C4-2B (cell line): ENCODE measurements around the gene PTPRD.

Experiments used
- H3K27ac ChIP-seq: fragments of 450-650 bp; 2 replicates; pipeline ENCODE4 v1.5.1; 2017
- ZFX ChIP-seq: fragments of 450-650 bp; IDR thresholded peaks from 2 replicates; pipeline ENCODE4 v1.6.1; 2017
- TF ChIP-seq, protein P1 (sequence below): fragments of 450-650 bp; conservative IDR thresholded peaks from 2 replicates; pipeline ENCODE4 v1.5.1; 2017; ENCODE audit warnings: mild to moderate bottlenecking

The PTPRD gene

DNA sequence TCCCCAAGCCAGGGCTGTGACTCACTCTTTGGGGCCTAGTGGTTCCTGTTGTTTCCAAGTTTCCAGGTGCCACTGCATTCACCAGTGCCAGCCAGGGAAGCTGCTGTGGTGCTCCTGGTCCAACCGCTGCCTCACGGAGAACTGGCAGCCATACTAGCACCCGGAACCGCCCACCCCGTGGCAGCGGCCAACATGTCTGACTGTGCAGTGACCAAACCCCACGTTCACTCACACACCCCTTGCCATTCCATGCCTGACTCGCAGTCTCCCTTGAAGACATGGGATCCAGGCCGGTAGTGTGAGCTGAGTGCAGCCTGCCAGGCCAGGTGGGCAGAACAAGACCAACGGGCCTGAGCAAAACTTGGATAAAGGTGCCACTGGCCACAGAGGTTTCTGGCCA lies 1968.2 kb downstream of the PTPRD start:
- no peak overlapping the region for H3K27ac ChIP-seq
- TF ChIP-seq, protein P1, sequence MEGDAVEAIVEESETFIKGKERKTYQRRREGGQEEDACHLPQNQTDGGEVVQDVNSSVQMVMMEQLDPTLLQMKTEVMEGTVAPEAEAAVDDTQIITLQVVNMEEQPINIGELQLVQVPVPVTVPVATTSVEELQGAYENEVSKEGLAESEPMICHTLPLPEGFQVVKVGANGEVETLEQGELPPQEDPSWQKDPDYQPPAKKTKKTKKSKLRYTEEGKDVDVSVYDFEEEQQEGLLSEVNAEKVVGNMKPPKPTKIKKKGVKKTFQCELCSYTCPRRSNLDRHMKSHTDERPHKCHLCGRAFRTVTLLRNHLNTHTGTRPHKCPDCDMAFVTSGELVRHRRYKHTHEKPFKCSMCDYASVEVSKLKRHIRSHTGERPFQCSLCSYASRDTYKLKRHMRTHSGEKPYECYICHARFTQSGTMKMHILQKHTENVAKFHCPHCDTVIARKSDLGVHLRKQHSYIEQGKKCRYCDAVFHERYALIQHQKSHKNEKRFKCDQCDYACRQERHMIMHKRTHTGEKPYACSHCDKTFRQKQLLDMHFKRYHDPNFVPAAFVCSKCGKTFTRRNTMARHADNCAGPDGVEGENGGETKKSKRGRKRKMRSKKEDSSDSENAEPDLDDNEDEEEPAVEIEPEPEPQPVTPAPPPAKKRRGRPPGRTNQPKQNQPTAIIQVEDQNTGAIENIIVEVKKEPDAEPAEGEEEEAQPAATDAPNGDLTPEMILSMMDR = no peak
- no peak for TF ChIP-seq ZFX

DNA sequence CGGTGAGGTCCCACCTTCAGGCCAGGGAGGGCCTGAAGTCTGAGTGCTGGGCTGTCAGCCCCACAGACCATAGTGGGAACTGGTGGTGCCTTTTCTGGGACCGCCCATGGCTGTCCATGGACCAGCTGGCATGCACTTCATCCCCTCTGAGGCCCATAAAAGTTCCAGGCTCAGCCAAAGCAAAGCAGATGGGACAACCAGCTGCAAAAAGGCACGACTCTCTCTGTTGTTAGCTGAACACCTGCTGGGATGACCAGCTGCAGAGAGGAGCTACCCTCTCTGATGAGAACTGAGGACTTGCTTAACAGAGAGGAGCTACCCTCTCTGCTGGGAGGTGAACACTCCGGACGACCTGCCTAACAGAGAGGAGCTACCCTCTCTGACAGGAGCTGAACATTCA lies 1968.9 kb downstream of the PTPRD start:
- TF ChIP-seq, protein P1 = no peak
- no peak for TF ChIP-seq ZFX
- H3K27ac ChIP-seq = no peak overlapping the region

DNA sequence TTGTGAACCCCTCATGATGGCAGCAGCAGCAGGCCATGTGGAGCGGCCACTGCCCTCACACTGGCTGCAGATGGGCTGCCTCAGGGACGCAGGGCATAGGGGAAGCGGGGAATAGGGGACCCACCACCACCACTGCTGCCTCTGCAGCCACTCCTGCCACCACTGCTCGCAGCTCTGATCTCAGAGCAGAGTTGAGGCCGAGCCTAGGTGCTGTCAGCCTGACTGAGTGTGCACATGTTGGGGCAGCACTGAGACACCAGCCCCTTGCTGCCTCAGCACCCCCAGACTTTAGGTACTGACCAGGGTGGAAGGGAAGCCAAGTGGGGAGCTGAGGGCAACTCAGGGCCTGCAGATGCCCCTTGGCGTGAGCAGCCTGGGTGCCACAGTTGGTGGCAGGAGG lies 1969.3 kb downstream of the PTPRD start:
- TF ChIP-seq, protein P1 = no peak
- TF ChIP-seq ZFX = no peak
- H3K27ac ChIP-seq = no peak overlapping the region

DNA sequence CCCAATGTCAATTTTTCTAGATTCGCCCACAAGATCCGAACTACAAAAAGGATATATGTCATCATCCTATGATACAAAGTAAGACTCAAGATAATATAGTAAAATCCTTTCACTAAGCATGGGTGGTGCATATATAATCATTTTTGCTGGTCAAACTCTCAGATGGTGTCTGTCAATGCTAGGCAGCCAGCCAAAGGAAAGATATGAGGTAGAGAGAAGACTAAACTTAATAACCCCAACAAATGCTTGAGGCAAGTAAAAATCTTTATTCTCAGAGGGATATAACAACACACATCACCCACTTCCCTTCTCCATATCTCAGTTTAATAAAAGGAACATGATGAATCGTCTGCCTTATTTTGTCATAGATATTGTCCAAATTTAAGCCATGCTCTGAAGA lies 1972.0 kb downstream of the PTPRD start:
- H3K27ac ChIP-seq = no peak overlapping the region
- TF ChIP-seq, protein P1 = no peak
- no peak for TF ChIP-seq ZFX

DNA sequence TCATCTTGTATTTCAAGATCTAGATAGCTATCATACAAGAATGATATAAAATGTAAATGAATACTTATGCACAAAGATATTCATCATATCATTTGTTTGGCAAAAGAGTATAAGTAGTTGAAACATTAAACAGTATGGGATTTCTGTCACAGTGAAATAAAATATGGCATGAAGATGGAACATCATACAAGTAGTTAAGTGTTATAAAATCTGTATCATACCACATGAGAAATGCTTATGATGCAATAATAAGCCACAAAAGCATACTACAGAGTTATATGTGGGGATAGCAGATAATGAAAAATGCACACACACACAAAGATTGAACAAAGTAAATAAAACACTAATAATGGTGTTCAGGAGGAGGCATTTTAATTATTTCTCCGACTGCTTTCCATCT lies 1975.2 kb downstream of the PTPRD start:
- no peak for TF ChIP-seq ZFX
- TF ChIP-seq, protein P1 = no peak
- no peak overlapping the region for H3K27ac ChIP-seq

DNA sequence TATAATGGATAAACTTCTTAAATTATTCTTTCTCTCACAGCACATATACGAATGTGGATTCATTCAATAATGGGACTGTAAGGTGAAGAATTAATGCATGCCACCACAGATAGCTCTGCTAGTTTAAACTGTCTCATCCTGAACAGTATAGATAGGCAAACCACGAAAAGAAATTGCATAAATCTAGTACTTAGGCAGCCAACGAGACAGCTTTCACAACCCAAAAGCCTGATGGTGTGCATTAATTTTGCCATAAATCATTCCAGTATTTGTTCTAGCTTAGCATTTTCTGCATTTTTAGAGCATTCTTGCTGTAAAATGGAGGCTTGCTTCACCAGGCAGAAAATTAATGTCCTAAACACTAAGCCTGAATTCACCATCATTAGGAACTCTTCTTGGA lies 1979.0 kb downstream of the PTPRD start:
- no peak overlapping the region for H3K27ac ChIP-seq
- no peak for TF ChIP-seq ZFX
- TF ChIP-seq, protein P1 = no peak

DNA sequence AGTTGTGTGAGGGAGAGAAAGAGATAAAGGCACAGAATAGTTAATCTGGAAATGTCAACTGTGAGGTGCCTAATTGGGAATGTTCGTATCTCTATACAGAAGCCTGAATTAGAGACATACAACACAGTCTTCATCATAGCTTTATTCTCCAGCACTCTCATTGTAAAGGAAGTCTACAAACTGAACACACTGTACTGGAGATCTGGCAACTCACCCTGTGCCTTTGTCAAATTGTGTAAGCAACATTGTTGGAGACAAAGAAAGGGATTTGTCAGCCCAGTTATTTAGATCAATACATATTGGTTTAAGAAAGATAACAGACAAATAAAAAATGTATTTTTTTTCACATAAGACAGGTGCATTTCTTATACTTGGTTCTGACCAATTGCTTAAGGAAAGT lies 1980.3 kb downstream of the PTPRD start:
- H3K27ac ChIP-seq = no peak overlapping the region
- TF ChIP-seq, protein P1 = no peak
- no peak for TF ChIP-seq ZFX
